Mesenteric fat pad (tissue), 1 donor: ENCODE data around the gene FRMD6. TPM values are rescaled to one million over a fixed set of nuclear protein-coding genes. Genes with fewer than 3 reads are reported as not detected.

Source experiments
- DNase-seq: peaks from one replicate; pipeline ENCODE4 v3.0.0-alpha.2; 2020; ENCODE audit warnings: low spot score
- total RNA-seq: library from RNA; stranded (reverse); fragmentation: NEBNext Ultra II Directional; extraction: Animal tissue kit (Norgen Biotek cat#: 25700); gene quantifications from one replicate; pipeline ENCODE4 v1.2.1, GENCODE V29; 2021
- donor health status: DM: yes; HTN: yes; CAD: no.

FRMD6 gene
- total RNA-seq, 1 donor from 2014 or later: 19.0 TPM

GRCh38 chr14:51663783-51664326, 12.1 kb downstream of the FRMD6 start:
- DNase-seq: no peak

GRCh38 chr14:51666070-51666469, 14.4 kb downstream of the FRMD6 start:
- DNase-seq: no peak

DNA sequence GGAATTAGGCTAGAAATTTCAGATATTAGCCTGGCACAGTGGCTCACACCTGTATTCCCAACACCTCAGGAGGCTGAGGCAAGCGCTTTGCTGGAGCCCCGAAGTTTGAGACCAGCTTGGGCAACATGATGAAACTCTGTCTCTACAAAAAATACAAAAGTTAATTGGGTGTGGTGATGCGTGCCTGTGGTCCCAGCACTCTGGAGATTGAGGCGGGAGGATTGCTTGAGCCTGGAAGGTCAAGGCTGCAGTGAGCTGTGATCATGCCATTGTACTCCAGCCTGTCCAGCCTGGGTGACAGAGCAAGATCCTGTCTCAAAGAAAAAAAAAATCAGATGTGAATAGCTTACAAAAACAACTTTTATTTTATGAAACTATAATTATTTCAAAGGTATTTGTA, 15.1 kb downstream of the FRMD6 start:
- no peak for DNase-seq

DNA sequence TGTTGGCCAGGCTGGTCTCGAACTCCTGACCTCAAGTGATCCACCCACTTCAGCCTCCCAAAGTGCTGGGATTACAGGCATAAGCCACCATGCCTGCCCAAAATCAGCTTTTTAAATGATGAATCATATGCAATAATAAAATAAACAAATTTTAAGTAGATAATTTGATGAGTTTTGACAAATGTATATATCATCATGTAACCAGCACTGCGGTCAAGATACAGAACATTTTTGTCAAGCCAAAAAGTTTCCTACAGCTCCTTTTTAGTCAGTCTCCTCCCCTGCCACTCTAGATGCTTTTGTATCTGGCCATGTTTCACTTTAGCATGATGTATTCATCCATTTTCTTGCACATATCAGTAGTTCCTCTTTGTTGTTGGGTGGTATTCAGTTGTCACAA, 17.2 kb downstream of the FRMD6 start:
- DNase-seq: no peak

GRCh38 chr14:51674294-51675002, 22.7 kb downstream of the FRMD6 start:
- no peak for DNase-seq

DNA sequence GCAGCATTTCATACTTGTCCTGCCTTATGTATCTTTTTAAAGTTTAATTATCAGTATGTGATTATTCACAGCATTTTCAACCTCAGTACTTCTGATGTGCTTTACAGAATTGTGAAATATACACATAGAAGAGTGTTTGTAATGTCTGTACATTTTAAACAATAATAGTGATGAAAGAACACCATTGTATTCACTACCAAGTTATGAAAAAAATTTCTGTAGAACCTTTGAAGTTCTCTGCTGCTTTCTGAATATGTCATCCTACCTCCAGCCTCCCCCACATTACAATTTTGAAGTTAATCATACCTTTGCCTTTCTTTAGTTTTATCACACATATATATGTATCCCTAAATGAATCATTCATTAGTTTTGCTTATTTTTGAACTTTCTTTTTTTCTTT, 24.8 kb downstream of the FRMD6 start:
- DNase-seq: no peak

DNA sequence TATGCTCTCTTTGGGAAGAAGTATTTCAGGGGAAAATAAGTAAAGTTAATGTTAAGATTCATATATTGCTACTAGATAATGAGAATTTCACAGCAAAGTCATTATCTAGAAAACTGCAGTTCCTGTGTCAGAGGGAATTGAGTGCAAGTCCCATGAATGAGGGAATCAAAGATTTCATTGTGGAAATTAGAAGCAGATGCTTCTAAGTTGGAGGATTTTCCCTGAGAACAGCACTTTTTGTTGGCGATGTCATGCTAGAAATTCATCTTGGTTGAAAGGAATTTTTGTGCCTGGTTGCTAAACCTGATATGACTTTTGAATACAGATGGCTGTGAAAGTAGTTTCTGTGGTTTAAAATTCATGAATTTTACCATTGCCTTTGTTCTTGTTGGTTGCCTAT, 25.6 kb downstream of the FRMD6 start:
- DNase-seq: no peak

- DNase-seq: no peak
These were observed 26.0 kb downstream of the FRMD6 start for GRCh38 chr14:51677738-51678137.

DNA sequence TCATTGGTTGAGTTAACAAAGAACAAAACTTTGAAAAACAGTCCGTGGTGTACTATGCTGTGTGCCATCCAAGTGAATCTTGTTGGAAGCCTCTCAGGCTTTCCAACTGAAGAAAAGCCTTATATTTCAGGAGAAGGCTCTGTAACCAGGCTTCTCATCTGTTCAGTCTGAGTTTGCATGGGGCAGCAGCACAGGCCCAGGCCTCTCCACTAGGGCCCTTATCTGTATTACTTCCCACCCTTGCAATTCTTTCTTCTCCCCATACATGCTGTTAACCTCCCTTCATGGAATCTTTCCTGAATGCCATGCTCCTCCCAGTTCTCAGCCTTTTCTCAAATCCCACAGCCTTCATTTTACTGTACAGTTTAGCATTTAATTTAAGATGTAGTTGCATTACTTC, 28.3 kb downstream of the FRMD6 start:
- no peak for DNase-seq

- DNase-seq: no peak
These were observed 29.7 kb downstream of the FRMD6 start for GRCh38 chr14:51681411-51681810.

DNA sequence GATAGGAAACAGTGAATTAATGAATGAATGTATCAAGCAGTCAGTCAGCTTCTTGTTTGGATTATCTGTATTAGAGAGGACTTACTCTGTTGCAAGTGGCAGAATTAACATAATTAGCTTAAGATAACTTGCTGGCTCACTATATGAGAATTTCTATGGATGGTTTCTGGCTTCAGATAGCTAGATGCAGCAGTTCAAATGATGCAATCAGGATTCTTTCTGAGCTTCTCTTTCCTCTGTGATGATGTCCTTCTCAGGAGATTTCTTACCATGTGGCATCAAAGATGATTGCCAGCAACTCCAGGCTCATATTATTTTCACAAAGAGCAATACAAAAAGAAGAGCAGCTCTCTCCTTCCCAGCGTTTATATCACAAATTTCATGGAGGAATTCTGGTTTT, 30.7 kb downstream of the FRMD6 start:
- DNase-seq: no peak

DNA sequence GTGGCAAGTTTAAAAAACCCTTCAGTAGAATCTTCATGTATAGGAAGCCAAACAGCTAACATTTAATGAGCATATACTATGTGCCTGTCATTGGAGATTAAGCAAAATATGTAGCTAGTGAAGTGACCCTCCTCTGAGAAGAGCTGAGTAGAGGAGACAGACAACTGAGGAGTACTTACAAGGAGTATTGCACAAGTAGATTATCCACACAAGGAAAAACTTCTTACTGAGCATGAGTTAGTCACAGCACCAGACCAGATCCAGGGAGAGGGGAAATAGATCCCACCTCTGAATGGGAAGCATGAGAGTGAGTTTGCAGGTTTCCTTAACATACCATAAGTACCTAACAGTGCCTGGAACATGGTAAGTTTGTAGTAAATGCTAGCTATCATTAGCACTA, 33.0 kb downstream of the FRMD6 start:
- DNase-seq: no peak

DNA sequence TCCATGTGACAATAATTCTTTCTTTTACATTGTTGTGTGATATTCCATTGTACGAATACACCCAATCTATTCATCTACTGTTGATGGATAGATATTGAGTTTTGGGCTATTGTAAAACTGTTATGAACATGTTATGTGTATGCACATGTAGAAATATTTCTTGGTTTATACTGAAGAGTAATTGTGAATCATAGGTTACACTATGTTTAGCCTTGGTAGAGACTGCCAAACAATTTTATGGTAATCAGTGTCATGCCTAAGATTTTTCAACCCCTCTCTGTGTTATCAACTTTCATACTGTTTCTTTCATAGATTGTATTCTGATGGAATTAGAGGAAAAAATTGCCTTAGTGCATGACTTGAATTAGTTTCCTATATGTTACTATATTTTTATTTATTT, 39.5 kb downstream of the FRMD6 start:
- no peak for DNase-seq

DNA sequence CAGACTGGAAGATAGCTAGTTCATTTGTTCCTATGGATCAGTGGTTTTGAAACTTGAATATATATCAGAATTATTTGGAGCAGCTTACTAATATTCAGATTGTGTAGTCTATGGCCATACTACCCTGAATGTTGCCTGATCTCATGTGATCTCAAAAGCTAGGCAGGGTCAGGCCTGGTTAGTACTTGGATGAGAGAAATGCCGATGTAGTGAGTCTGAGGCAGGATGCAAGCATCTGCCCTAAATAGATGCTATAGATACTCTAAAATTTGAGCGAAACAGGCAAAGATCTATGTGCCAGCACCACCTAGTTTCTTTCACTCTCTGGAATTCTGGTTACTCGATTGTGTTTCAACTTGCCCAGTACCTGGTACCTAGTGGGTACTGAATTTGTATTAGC, 40.9 kb downstream of the FRMD6 start:
- DNase-seq: no peak

DNA sequence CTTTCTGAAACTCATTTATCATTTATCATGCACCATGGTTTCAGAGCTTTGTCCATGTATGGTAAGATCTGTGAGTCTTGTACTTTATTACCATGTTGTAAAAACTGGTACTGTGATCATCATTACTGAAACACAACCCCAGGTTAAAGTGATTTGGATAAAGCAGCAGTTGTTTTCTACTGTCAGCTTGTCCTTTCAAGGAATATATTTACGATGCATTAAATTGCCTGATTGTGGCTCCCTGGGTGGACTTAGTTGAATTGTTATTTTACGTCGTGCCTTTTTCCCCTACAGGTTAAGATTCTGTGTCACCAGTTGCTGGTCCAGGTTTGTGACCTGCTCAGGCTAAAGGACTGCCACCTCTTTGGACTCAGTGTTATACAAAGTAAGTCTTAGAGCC, 46.1 kb downstream of the FRMD6 start:
- no peak for DNase-seq

DNA sequence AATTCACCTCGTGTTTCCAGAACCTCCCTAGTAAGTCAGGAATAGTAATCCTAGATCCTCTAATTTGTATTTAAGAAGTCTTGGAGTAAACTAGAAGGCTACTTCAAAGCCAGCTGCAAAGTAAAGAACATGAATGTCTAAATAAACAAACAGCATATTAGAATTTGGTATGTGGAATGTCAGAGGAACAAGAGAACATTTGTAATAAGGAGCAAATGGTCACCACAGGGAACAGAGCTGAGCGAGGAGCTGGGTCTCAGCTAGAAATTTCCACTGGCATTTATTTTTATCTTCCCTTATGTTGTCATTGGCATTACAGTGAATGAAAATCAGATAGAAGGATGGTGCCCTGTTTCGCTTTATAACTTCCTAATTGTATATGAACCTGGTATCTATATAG, 50.2 kb downstream of the FRMD6 start:
- no peak for DNase-seq

GRCh38 chr14:51703787-51704186, 52.1 kb downstream of the FRMD6 start:
- no peak for DNase-seq

GRCh38 chr14:51704545-51704944, 52.8 kb downstream of the FRMD6 start:
- no peak for DNase-seq

DNA sequence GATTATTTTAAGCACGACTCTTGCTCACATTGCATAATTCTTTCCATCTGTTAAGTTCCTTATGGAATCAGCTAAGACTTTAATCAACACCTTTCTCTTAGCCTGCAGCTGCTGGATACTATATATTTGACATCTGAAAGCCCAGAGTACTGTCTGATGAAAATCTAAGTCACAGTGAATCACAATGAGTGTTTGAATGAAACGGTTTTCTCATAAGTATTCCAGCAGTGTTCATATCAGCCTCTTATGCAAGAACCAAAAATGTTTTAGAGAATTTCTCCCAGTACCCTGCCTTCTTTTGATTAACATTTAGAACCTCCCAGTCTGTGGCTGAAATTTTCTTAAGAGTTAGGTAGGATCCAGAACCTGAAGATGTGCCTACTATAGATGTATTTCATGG, 55.6 kb downstream of the FRMD6 start:
- DNase-seq: no peak

DNA sequence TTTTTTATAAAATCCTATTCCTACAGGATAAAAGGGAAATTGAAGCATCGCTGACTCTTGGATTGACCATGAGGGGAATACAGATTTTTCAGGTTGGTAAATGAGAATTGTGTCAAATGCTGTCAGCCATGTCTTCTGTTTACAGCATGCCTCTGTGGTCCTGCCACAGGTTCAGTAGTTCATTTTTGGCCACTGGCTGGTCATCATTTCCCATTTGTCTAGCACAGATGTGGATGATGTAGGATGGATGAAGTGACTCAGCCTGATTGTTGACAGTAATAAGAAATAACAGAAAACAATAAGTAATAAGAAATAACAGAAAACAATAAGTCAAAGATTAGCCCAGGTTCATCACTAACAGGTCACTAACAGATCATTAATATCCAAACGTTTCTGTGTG, 59.8 kb downstream of the FRMD6 start:
- DNase-seq: no peak

GRCh38 chr14:51715250-51715649, 63.5 kb downstream of the FRMD6 start:
- DNase-seq: no peak

DNA sequence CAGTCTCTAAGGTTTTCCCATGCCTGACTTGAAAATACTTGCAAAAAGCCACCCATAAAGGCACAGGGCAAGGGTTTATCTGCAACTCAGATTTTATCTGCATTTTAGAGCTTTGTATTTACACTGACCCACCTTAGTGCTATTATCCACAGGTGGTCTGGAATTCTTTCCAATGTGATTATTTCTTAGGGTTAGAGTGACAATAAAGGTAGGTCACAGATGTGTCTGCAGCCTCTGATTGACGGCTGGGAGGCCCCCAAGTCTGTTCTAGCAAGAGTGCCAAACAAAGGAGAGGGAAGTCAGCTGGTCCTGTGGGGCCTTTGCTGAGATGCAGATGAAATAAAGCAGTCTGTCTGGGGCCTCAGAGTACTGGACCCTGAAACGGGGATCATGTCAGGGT, 64.0 kb downstream of the FRMD6 start:
- no peak for DNase-seq

DNA sequence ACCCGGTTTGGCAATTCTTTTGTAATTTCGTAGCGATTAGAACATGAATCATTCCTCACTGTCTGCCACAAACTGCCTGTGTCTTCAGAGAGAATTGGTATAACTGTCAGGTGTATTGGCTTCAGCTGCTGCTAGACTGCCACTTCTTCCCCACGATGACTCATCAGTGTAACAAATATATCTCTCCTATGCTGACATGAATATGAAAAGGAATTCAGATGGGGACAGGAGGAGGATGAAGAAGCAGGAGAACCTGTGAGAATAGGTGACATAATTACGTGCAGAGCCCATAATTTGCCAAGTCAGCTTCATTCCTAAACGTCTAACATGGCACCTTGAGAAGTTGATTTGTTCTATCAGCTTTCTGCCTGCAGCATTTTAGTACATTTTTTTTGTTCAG, 64.9 kb downstream of the FRMD6 start:
- DNase-seq: no peak

GRCh38 chr14:51717766-51718165, 66.1 kb downstream of the FRMD6 start:
- DNase-seq: no peak
